Esophagus muscularis mucosa (tissue), 4 donors: ENCODE data around the gene COG4. TPM values are rescaled to one million over a fixed set of nuclear protein-coding genes. Genes with fewer than 3 reads are reported as not detected.

Source experiments
- DNase-seq: peaks from one replicate; pipeline ENCODE4 v3.0.0-alpha.2; 2017; ENCODE audit errors: extremely low spot score
- H3K27ac ChIP-seq, 4 donors: fragments of 200-600 bp; sonication (generic); replicated peaks in 1 of 4; 1 replicate in 3 of 4; 2 replicates in 1 of 4; pipeline ENCODE4 v1.5.1; 2016 to 2019; ENCODE audit warnings: mild to moderate bottlenecking in 1 of 4
- H3K27me3 ChIP-seq, 4 donors: fragments of 200-600 bp; sonication (generic); one replicate each; pipeline versions ENCODE4 v1.5.1 to v1.6.0; 2016 to 2019
- H3K36me3 ChIP-seq, 4 donors: fragments of 200-600 bp; sonication (generic); one replicate each; pipeline ENCODE4 v1.5.1; 2016 to 2019
- H3K4me1 ChIP-seq, 4 donors: fragments of 200-600 bp; sonication (generic); one replicate each; pipeline ENCODE4 v1.5.1; 2016 to 2019
- H3K4me3 ChIP-seq, 4 donors: fragments of 200-600 bp; sonication (generic); 1 replicate in 2 of 4; 2 replicates in 2 of 4; pipeline ENCODE4 v1.5.1; 2016 to 2019; ENCODE audit warnings: mild to moderate bottlenecking in 4 of 4, moderate library complexity in 1 of 4
- H3K9me3 ChIP-seq, 4 donors: fragments of 200-600 bp; sonication (generic); 1 replicate in 3 of 4; 2 replicates in 1 of 4; pipeline ENCODE4 v1.5.1; 2016 to 2019
- CTCF ChIP-seq, 3 experiments: fragments of 200-600 bp in 2 of 3; fragments of 450-650 bp in 1 of 3; sonication (generic) in 2 of 3; IDR thresholded peaks; one replicate each; pipeline ENCODE4 v1.5.1; 2017 to 2019; ENCODE audit warnings: antibody characterized with exemption in 3 of 3, mild to moderate bottlenecking in 2 of 3, moderate library complexity in 1 of 3
- EP300 ChIP-seq: sonication (generic); formaldehyde crosslinking; IDR thresholded peaks from one replicate; pipeline ENCODE4 v1.6.1; 2017; ENCODE audit warnings: antibody characterized with exemption
- POLR2A ChIP-seq: fragments of 450-650 bp; IDR thresholded peaks from one replicate; pipeline ENCODE4 v1.6.1; 2017; ENCODE audit warnings: antibody characterized with exemption, moderate library complexity, mild to moderate bottlenecking, low read depth
- POLR2AphosphoS5 ChIP-seq, 2 donors: sonication (generic); formaldehyde crosslinking; IDR thresholded peaks; one replicate each; pipeline ENCODE4 v1.6.1; 2017; ENCODE audit warnings: antibody characterized with exemption in 2 of 2
- WGBS: methylation state at CpG from one replicate; pipeline ENCODE4 v1.1.5; 2018; 5-methylcytosine and 5-hydroxymethylcytosine counted together
- intact Hi-C: fragments of 100-400 bp; cut with DNase I; formaldehyde crosslinking; loops from one replicate; pipeline ENCODE4 v1.15.1; 2023
- total RNA-seq, 4 donors: library from RNA; depleted of rRNA; stranded (reverse); fragments of >200 nt; gene quantifications; one replicate each; pipeline versions ENCODE4 v1.1.0 to v1.2.1, GENCODE V29; 2016

Gene COG4
- total RNA-seq, 4 donors from 2014 or later = 30.6 to 40.0 (median 35.8) TPM

DNA sequence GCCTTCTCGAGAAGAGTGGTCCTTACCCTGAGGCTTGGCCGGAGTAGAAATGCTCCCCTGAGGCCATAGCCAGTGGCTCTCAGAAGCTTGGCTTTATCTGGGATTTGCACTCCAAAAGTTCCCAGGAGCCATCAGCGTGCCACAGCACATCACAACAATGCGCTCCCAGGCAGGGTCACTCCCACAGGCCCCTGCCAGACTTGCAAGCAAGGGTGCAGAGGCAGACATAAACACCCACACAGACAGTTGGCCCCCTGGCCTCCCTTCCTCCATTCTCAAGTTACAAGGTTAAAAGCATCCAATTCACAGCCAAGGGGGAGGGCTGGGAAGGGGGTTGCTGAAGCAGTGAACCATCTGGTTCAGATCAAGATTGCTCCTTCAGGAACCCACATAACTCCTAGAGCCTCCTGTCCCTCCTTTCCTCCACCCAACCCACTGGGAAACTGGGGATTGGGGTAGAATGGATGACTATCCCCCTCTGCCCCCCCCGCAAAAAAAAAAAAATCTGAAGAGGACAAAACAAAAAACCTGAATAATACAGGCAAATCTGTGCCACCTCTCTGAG lies 86.3 kb downstream of the COG4 start:
- peaks cover 0 to 6% (median 2%) of the 10 kb centered on the region in 4 donors for H3K36me3 ChIP-seq
- peak overlapping the region; percentile 81 to 87 (median 84) for H3K27ac ChIP-seq
- no peaks in the 10 kb centered on the region for H3K27me3 ChIP-seq
- intact Hi-C loops = no loop called here
- H3K9me3 ChIP-seq = no peaks in the 10 kb centered on the region
- H3K4me1 ChIP-seq = peaks cover 53 to 64% (median 61%) of the 10 kb centered on the region in 4 donors
- DNase-seq = no peak
- WGBS = 52% methylated on average over 4 of the region's 5 CpGs
- H3K4me3 ChIP-seq = peak overlapping the region; percentile 84 to 94 (median 86)
- TF ChIP-seq EP300 = no peak

DNA sequence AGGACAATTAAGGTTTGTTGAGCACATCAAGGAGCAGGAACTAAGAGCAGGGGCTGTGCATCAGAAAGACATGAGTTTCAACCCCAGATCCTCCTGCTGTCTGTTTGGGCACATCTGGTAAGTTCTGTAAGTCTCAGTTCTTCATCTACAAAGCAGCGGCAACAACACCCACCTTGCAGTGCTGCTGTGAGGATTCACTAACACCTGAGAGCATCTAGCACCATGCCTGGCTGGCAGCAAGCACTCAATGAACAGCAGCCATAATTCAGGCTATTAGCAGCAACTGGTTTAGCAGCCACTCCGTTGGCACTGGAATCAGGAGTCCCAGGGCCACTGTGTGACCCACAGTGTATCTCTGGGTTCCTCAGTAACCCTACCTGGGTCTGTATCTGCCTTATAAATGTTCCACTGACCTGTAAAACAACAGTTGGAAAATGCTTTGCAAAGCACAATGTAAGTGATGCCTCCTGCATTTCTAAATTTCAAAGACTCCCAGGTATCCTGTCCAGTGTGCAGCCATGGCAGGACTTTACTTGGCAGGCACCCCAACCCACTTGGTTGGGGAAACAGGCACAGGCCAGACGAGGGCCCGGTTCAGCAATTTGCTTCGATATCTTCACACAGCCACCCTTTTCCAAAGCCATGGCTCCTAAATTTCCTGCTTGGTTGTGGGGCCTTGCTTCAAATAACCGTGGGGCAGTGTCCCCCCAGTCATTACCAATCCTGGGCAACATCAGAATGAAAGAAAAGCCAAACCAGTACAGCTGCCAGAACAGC lies 88.7 kb downstream of the COG4 start:
- intact Hi-C loops = no loop called here
- H3K27ac ChIP-seq = peak overlapping the region in 2 of 4 donors; percentile 66 to 74
- no peak overlapping the region for H3K4me3 ChIP-seq
- H3K27me3 ChIP-seq = no peaks in the 10 kb centered on the region
- 83% methylated on average over 6 of the region's 6 CpGs for WGBS
- H3K9me3 ChIP-seq = no peaks in the 10 kb centered on the region
- peaks cover 0 to 6% (median 2%) of the 10 kb centered on the region in 4 donors for H3K36me3 ChIP-seq
- no peak for DNase-seq
- H3K4me1 ChIP-seq = peaks cover 71 to 85% (median 82%) of the 10 kb centered on the region in 4 donors
- TF ChIP-seq POLR2A (no peak), CTCF (IDR thresholded peaks at IDR 0.05) (no peak), EP300 (no peak), POLR2AphosphoS5 (IDR thresholded peaks at IDR 0.05) (no peak)

GRCh38 chr16:70433458-70434103 lies 89.8 kb downstream of the COG4 start:
- intact Hi-C loops = no loop called here
- no peak for DNase-seq
- H3K4me3 ChIP-seq = no peak overlapping the region
- peaks cover 78 to 92% (median 89%) of the 10 kb centered on the region in 4 donors for H3K4me1 ChIP-seq
- H3K36me3 ChIP-seq = peaks cover 0 to 6% (median 2%) of the 10 kb centered on the region in 4 donors
- H3K9me3 ChIP-seq = no peaks in the 10 kb centered on the region
- peak overlapping the region; percentile 63 to 74 (median 70) for H3K27ac ChIP-seq
- WGBS = 39% methylated on average over 5 of the region's 5 CpGs
- TF ChIP-seq POLR2A (no peak), POLR2AphosphoS5 (IDR thresholded peaks at IDR 0.05) (peak; percentile 32 to 67)
- H3K27me3 ChIP-seq = no peaks in the 10 kb centered on the region

DNA sequence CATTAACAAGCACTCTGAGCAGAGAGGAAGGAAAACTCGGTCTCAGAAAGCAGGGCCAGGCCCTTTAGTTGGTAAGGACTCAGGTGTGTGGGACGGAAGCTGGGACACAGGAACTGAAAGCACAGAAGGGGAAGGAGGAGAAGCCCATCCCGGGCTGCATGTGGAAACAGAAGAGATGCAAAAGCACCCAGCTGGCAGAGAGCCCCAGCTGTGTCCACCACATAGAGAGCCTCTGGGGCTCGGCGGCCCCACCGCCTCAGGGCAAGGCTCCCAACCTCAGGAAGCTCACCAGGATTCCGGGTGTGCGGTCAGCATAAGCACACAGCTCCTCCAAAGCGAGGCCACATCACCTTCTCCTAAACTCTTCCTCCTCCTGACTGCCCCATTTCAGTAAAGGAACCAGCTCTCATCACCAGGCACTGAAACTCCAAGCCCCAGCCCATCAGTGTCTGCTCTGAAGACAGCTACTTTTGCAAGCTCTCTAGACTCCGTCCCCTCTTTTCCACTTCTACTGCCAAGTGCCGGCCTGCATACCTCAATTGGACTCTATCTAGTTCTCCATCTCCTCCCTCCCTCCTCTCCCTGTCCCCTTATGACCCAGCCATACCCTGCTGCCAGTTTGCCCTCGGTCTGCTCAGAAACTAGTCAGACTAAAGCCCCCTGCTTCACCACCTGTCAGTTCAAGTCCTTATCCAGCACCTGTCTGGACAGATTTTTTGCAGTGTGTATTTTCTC lies 90.5 kb downstream of the COG4 start:
- Histone ChIP-seq H3K27ac (peak overlapping the region; percentile 63 to 74 (median 70)), H3K27me3 (no peaks in the 10 kb centered on the region), H3K36me3 (peaks cover 0 to 6% (median 2%) of the 10 kb centered on the region in 4 donors), H3K9me3 (no peaks in the 10 kb centered on the region), H3K4me3 (peak overlapping the region; percentile 5 to 26 (median 12)), H3K4me1 (peaks cover 85 to 93% (median 89%) of the 10 kb centered on the region in 4 donors)
- intact Hi-C loops = no loop called here
- TF ChIP-seq POLR2A = no peak
- no peak for TF ChIP-seq CTCF (IDR thresholded peaks at IDR 0.05)
- no peak for TF ChIP-seq EP300
- no peak for TF ChIP-seq POLR2AphosphoS5 (IDR thresholded peaks at IDR 0.05)
- DNase-seq = no peak
- WGBS = 24% methylated on average over 12 of the region's 12 CpGs

GRCh38 chr16:70432356-70432722 lies 91.0 kb downstream of the COG4 start:
- WGBS = 31% methylated on average over 3 of the region's 3 CpGs
- TF ChIP-seq CTCF (IDR thresholded peaks at IDR 0.05) (no peak), POLR2AphosphoS5 (IDR thresholded peaks at IDR 0.05) (no peak), POLR2A (no peak), EP300 (no peak)
- peak overlapping the region; percentile 63 to 74 (median 70) for H3K27ac ChIP-seq
- H3K4me1 ChIP-seq = peaks cover 88 to 93% (median 91%) of the 10 kb centered on the region in 4 donors
- no peaks in the 10 kb centered on the region for H3K9me3 ChIP-seq
- intact Hi-C loops = no loop called here
- H3K4me3 ChIP-seq = no peak overlapping the region
- DNase-seq = no peak
- H3K27me3 ChIP-seq = no peaks in the 10 kb centered on the region
- H3K36me3 ChIP-seq = peaks cover 0 to 6% (median 2%) of the 10 kb centered on the region in 4 donors
